HL-60 (cell line): ENCODE measurements around the gene MCCC1.

Experiments
- DNase-seq, 2 experiments: peaks; one replicate each; pipeline ENCODE4 v3.0.0-alpha.2; 2010 to 2020; ENCODE audit warnings: low read depth in 1 of 2, low spot score in 1 of 2
- H3K27ac ChIP-seq: fragments of 250-450 bp; sonication (Bioruptor Pico); replicated peaks from 2 replicates; pipeline ENCODE4 v1.5.1; 2020; ENCODE audit warnings: mild to moderate bottlenecking, moderate library complexity
- H3K27me3 ChIP-seq: fragments of 250-450 bp; sonication (Bioruptor Pico); 2 replicates; pipeline ENCODE4 v1.5.1; 2021; ENCODE audit warnings: mild to moderate bottlenecking, moderate library complexity; ENCODE audit not compliant: insufficient read depth, poor library complexity, severe bottlenecking
- H3K4me3 ChIP-seq: replicated peaks from 2 replicates; pipeline ENCODE4 v1.5.1; 2011; ENCODE audit warnings: mild to moderate bottlenecking, control low read depth, low read length; ENCODE audit not compliant: insufficient read depth
- CTCF ChIP-seq: IDR thresholded peaks from one replicate; pipeline ENCODE4 v1.5.1; 2011; ENCODE audit warnings: low read length, control low read depth, inconsistent platforms; ENCODE audit not compliant: insufficient read depth
- GABPA ChIP-seq: IDR thresholded peaks from 2 replicates; pipeline ENCODE4 v1.6.1; 2012; ENCODE audit warnings: low read depth
- POLR2AphosphoS5 ChIP-seq: IDR thresholded peaks from 2 replicates; pipeline ENCODE4 v1.6.1; 2012; ENCODE audit warnings: low read depth
- REST ChIP-seq: IDR thresholded peaks from 2 replicates; pipeline ENCODE4 v1.6.1; 2012; ENCODE audit warnings: low read depth; ENCODE audit not compliant: insufficient replicate concordance
- SPI1 ChIP-seq: IDR thresholded peaks from 2 replicates; pipeline ENCODE4 v1.6.1; 2012; ENCODE audit warnings: low read depth, mild to moderate bottlenecking, borderline replicate concordance

Gene MCCC1

GRCh38 chr3:182983876-182984275, 115.4 kb downstream of the MCCC1 start:
- Histone ChIP-seq H3K27me3 (no peaks in the 10 kb centered on the region), H3K4me3 (no peak overlapping the region), H3K27ac (no peak overlapping the region)
- no peak for DNase-seq
- TF ChIP-seq CTCF (no peak), GABPA (no peak)

- Histone ChIP-seq H3K27me3 (no peaks in the 10 kb centered on the region), H3K27ac (no peak overlapping the region), H3K4me3 (peak overlapping the region; percentile 93)
- DNase-seq, result no peak
- TF ChIP-seq CTCF (no peak), SPI1 (no peak), GABPA (no peak), POLR2AphosphoS5 (no peak), REST (no peak)
Observed at GRCh38 chr3:182981038-182981380, 118.3 kb downstream of the MCCC1 start.

- peak within 1 kb of the TSS; percentile 83 for H3K27ac ChIP-seq
- H3K4me3 ChIP-seq, result peak within 1 kb of the TSS; percentile 93
- no peaks in the 10 kb centered on the region for H3K27me3 ChIP-seq
- TF ChIP-seq CTCF (no peak), POLR2AphosphoS5 (0 out of 2 replicates have a peak, but pooled peaks have one; percentile 51), REST (peak; percentile 13), SPI1 (no peak), GABPA (no peak)
- DNase-seq, result peak in 1 of 2 experiments; percentile 86
Observed at GRCh38 chr3:182980204-182981037, 118.9 kb downstream of the MCCC1 start, which contains the start of gene DCUN1D1. DCUN1D1 (minus strand) TSS chr3:182980538; CDS start chr3:182980489, 49 bp downstream.
